Activated CD8-positive, alpha-beta T cell treated with anti-CD3 and anti-CD28 coated beads for 36 hours (primary cell): ENCODE data around the gene DRC7. TPM values are rescaled to one million over a fixed set of nuclear protein-coding genes. Genes with fewer than 3 reads are reported as not detected.

Source experiments
- ATAC-seq: fragments of 200-7000 bp; cut with Tn5 transposase; one replicate; pipeline ENCODE4 v1.10.0; 2021; ENCODE audit warnings: mild to moderate bottlenecking, moderate library complexity
- CTCF ChIA-PET: fragments of 350-600 bp; sonication (Branson Sonifier 250); formaldehyde crosslinking; loops from one replicate; lab custom pipeline; 2021; ENCODE audit warnings: antibody characterized with exemption; lab: Charles Lee
- POLR2A ChIA-PET: fragments of 350-600 bp; sonication (Branson Sonifier 250); formaldehyde crosslinking; loops from one replicate; lab custom pipeline; 2021; ENCODE audit warnings: antibody characterized with exemption; lab: Charles Lee
- DNase-seq: peaks from one replicate; pipeline ENCODE4 v3.0.0-alpha.2; 2020
- H3K27ac Mint-ChIP-seq: one replicate; pipeline ENCODE4 v1.8.0; 2021; ENCODE audit warnings: mild to moderate bottlenecking, mixed read lengths
- H3K27me3 Mint-ChIP-seq: one replicate; pipeline ENCODE4 v1.8.0; 2021; ENCODE audit warnings: mixed read lengths
- H3K36me3 Mint-ChIP-seq: one replicate; pipeline ENCODE4 v1.8.0; 2021; ENCODE audit warnings: low read depth, mixed read lengths
- H3K4me1 Mint-ChIP-seq: one replicate; pipeline ENCODE4 v1.8.0; 2021; ENCODE audit warnings: low read depth, mixed read lengths
- H3K4me3 Mint-ChIP-seq: one replicate; pipeline ENCODE4 v1.8.0; 2021; ENCODE audit warnings: mild to moderate bottlenecking, moderate library complexity, mixed read lengths
- H3K9me3 Mint-ChIP-seq: one replicate; pipeline ENCODE4 v1.8.0; 2021; ENCODE audit warnings: mixed read lengths
- intact Hi-C: fragments of 100-400 bp; cut with micrococcal nuclease; formaldehyde crosslinking; loops from one replicate; pipeline ENCODE4 v1.10.0; 2022
- total RNA-seq, 2 experiments: library from RNA; stranded (reverse); gene quantifications; one replicate each; pipeline ENCODE4 v1.2.3, GENCODE V29; 2021
- TF ChIP-seq, protein P1 (sequence below): fragments of 200-600 bp; IDR thresholded peaks from one replicate; pipeline ENCODE4 v1.8.0; 2022; ENCODE audit warnings: antibody characterized with exemption, mild to moderate bottlenecking

Gene DRC7
- total RNA-seq, 2 experiments from 2014 or later = 0.58 TPM; not detected in 1

GRCh38 chr16:57753448-57754353 is 59.1 kb downstream of the DRC7 start:
- Mint-ChIP-seq H3K9me3 (no peaks in the 10 kb centered on the region), H3K4me3 (no peak overlapping the region), H3K27ac (no peak overlapping the region), H3K36me3 (peaks cover 7% of the 10 kb centered on the region), H3K4me1 (peaks cover 4% of the 10 kb centered on the region), H3K27me3 (no peaks in the 10 kb centered on the region)
- no peak for DNase-seq
- POLR2A ChIA-PET = interaction anchor here (1.7 kb wide), 1 partner anchor 8 kb away, joined by 3 read pairs; no protein-coding TSS in a partner anchor
- TF ChIP-seq, protein P1, sequence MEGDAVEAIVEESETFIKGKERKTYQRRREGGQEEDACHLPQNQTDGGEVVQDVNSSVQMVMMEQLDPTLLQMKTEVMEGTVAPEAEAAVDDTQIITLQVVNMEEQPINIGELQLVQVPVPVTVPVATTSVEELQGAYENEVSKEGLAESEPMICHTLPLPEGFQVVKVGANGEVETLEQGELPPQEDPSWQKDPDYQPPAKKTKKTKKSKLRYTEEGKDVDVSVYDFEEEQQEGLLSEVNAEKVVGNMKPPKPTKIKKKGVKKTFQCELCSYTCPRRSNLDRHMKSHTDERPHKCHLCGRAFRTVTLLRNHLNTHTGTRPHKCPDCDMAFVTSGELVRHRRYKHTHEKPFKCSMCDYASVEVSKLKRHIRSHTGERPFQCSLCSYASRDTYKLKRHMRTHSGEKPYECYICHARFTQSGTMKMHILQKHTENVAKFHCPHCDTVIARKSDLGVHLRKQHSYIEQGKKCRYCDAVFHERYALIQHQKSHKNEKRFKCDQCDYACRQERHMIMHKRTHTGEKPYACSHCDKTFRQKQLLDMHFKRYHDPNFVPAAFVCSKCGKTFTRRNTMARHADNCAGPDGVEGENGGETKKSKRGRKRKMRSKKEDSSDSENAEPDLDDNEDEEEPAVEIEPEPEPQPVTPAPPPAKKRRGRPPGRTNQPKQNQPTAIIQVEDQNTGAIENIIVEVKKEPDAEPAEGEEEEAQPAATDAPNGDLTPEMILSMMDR = no peak
- no peak for ATAC-seq
- CTCF ChIA-PET = interaction anchor here (4.4 kb wide), 1 partner anchor 17 kb away, joined by 24 read pairs; the partner anchor contains the start of gene KATNB1
- intact Hi-C loops = no loop called here

- intact Hi-C loops = no loop called here
- H3K27ac Mint-ChIP-seq = no peak overlapping the region
These were observed 59.9 kb downstream of the DRC7 start for GRCh38 chr16:57754354-57755060.

GRCh38 chr16:57755061-57755684 is 60.6 kb downstream of the DRC7 start:
- intact Hi-C loops = no loop called here
- Mint-ChIP-seq H3K27ac (no peak overlapping the region), H3K4me1 (peaks cover 4% of the 10 kb centered on the region), H3K9me3 (no peaks in the 10 kb centered on the region), H3K4me3 (no peak overlapping the region), H3K36me3 (peaks cover 7% of the 10 kb centered on the region), H3K27me3 (no peaks in the 10 kb centered on the region)
- ChIA-PET CTCF (interaction anchor here (1.6 to 4.4 kb wide), 2 partner anchors 19 to 100 kb away, joined by 4 to 24 read pairs; partner anchors contain the start of gene KATNB1), POLR2A (interaction anchor here (1.7 kb wide), 1 partner anchor 10 kb away, joined by 3 read pairs; no protein-coding TSS in a partner anchor)
- TF ChIP-seq, protein P1 = no peak
- ATAC-seq = no peak
- no peak for DNase-seq

More at GRCh38 chr16:57754354-57755060, 59.9 kb downstream of the DRC7 start:
- Mint-ChIP-seq H3K36me3 (peaks cover 7% of the 10 kb centered on the region), H3K4me1 (peaks cover 4% of the 10 kb centered on the region), H3K9me3 (no peaks in the 10 kb centered on the region), H3K4me3 (no peak overlapping the region), H3K27me3 (no peaks in the 10 kb centered on the region)
- CTCF ChIA-PET = interaction anchor here (4.4 kb wide), 1 partner anchor 18 kb away, joined by 24 read pairs; the partner anchor contains the start of gene KATNB1
- no peak for DNase-seq
- TF ChIP-seq, protein P1 = no peak
- POLR2A ChIA-PET = interaction anchor here (1.7 kb wide), 1 partner anchor 9 kb away, joined by 3 read pairs; no protein-coding TSS in a partner anchor
- ATAC-seq = no peak

DNA sequence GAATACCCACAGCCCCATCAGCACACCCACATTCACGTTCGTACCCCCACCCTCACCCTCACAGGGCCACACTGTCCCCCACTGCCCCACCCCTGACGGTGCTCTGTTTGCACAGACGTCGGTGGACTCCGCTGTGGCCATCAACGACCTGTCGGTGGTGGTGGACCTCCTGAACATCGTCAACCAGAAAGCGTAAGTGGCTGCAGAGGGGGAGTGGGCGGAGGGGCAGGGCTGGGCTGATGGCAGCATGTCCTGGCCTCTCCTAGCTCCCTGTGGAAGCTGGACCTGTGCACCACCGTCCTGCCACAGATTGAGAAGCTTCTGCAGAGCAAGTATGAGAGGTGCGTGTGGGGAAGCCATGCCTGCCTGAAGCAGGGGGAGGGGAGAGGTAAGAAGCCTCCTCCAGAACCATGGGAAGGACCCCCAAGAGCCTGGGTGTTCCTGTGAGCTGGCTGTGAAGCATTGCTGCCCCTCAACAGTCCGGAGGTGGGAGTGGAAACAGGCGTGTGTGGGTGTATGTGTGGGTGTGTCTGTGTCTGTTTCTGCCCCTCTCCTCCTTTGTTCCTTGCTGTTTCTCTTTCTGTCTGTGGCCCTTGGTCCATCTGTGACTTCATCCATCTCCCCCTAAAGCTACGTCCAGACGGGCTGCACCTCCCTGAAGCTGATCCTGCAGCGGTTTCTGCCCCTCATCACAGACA is 61.3 kb downstream of the DRC7 start:
- POLR2A ChIA-PET = no interaction called here
- Mint-ChIP-seq H3K36me3 (peaks cover 7% of the 10 kb centered on the region), H3K4me1 (peaks cover 4% of the 10 kb centered on the region)

More for the DNA sequence above, 61.3 kb downstream of the DRC7 start:
- Mint-ChIP-seq H3K27me3 (no peaks in the 10 kb centered on the region), H3K27ac (no peak overlapping the region), H3K4me3 (no peak overlapping the region), H3K9me3 (no peaks in the 10 kb centered on the region)
- no peak for ATAC-seq
- DNase-seq = no peak
- CTCF ChIA-PET = interaction anchor here (0.7 to 4.4 kb wide), 16 partner anchors 8 to 338 kb away, joined by 3 to 24 read pairs (median 5); partner anchors contain the start of gene KATNB1
- intact Hi-C loops = no loop called here
- TF ChIP-seq, protein P1 = no peak
